K562 (cell line): ENCODE measurements around the gene SNCA. TPM values are rescaled to one million over a fixed set of nuclear protein-coding genes. Genes with fewer than 3 reads are reported as not detected.

Experiments used
- BCL6 ChIP-seq: fragments of 250-450 bp; sonication (Bioruptor Pico); IDR thresholded peaks from 2 replicates; pipeline ENCODE4 v1.4.0; 2020
- GATA2 ChIP-seq: sonication (generic); formaldehyde crosslinking; IDR thresholded peaks from 2 replicates; pipeline ENCODE4 v1.4.0; 2020; ENCODE audit warnings: mild to moderate bottlenecking, missing genetic modification reagents
- NUFIP1 ChIP-seq: fragments of 450-650 bp; IDR thresholded peaks from 2 replicates; pipeline ENCODE4 v1.6.1; 2018; ENCODE audit not compliant: partially characterized antibody
- RBM25 ChIP-seq: fragments of 200-400 bp; formaldehyde crosslinking; IDR thresholded peaks from 2 replicates; pipeline ENCODE4 v1.6.1; 2018; ENCODE audit warnings: low read length, low read depth, moderate library complexity; ENCODE audit not compliant: severe bottlenecking
- SNAPC5 ChIP-seq: fragments of 250-450 bp; sonication (Bioruptor Pico); IDR thresholded peaks from 2 replicates; pipeline ENCODE4 v1.8.0; 2021; ENCODE audit warnings: moderate library complexity, mild to moderate bottlenecking, inconsistent platforms
- STAG1 ChIP-seq: sonication (generic); formaldehyde crosslinking; IDR thresholded peaks from 2 replicates; pipeline ENCODE4 v1.5.0; 2020; ENCODE audit warnings: missing genetic modification reagents, borderline replicate concordance
- THRB ChIP-seq: fragments of 450-650 bp; formaldehyde crosslinking; conservative IDR thresholded peaks from 2 replicates; pipeline ENCODE4 v1.4.0; 2022; ENCODE audit warnings: mild to moderate bottlenecking, missing genetic modification characterization
- VEZF1 ChIP-seq: fragments of 200-800 bp; sonication (Bioruptor generic); IDR thresholded peaks from 2 replicates; pipeline ENCODE4 v1.6.1; 2017; ENCODE audit warnings: missing genetic modification characterization, missing compliant biosample characterization
- polyA plus RNA-seq, 8 experiments: library from polyadenylated mRNA; depleted of rRNA in 4 of 8; stranded (reverse) in 5 of 8; unstranded in 3 of 8; fragments of >200 nt; fragmentation: Nextera tagmentation in 2 of 8; fragmentation: Illumina TruSeq in 1 of 8; extraction: Ambion mirVana in 2 of 8; extraction: Trizol in 1 of 8; gene quantifications; 2 replicates each; pipeline versions ENCODE4 v1.2.1 to v1.2.3, GENCODE V29; 2011 to 2014; ENCODE audit warnings: inconsistent platforms in 1 of 8, missing spikeins in 1 of 8
- total RNA-seq, 7 experiments: library from RNA; depleted of rRNA in 6 of 7; stranded (reverse); fragments of >200 nt in 6 of 7; fragmentation: Illumina TruSeq in 2 of 7; extraction: Trizol in 2 of 7; gene quantifications; 2 replicates each; pipeline versions ENCODE4 v1.2.1 to v1.2.3, GENCODE V29; 2011 to 2021; ENCODE audit warnings: low replicate concordance in 1 of 7
- TF ChIP-seq, protein P1 (sequence below): fragments of 250-450 bp; sonication (Bioruptor Pico); IDR thresholded peaks from 2 replicates; pipeline ENCODE4 v1.8.0; 2021; ENCODE audit warnings: moderate library complexity, mild to moderate bottlenecking, inconsistent platforms
- TF ChIP-seq, protein P2 (sequence below), 3 experiments: fragments of 200-800 bp in 1 of 3; sonication (Bioruptor generic) in 1 of 3; sonication (generic) in 1 of 3; formaldehyde crosslinking in 1 of 3; IDR thresholded peaks; 2 replicates each; pipeline versions ENCODE4 v1.6.1 to v1.8.0; 2016 to 2022; ENCODE audit warnings: mild to moderate bottlenecking in 2 of 3, missing compliant biosample characterization in 2 of 3, missing genetic modification characterization in 2 of 3, missing genetic modification reagents in 1 of 3

The SNCA gene
- total and polyA plus RNA-seq, 9 of the 15 experiments (the other 6 are each of a cell fraction or from before 2014, with no cell fraction given), result 1.7 to 12.6 (median 3.6) TPM

- TF ChIP-seq STAG1 (CRISPR knock-in tag), result no peak
- TF ChIP-seq BCL6, result no peak
- TF ChIP-seq VEZF1, result no peak
- TF ChIP-seq, protein P1, sequence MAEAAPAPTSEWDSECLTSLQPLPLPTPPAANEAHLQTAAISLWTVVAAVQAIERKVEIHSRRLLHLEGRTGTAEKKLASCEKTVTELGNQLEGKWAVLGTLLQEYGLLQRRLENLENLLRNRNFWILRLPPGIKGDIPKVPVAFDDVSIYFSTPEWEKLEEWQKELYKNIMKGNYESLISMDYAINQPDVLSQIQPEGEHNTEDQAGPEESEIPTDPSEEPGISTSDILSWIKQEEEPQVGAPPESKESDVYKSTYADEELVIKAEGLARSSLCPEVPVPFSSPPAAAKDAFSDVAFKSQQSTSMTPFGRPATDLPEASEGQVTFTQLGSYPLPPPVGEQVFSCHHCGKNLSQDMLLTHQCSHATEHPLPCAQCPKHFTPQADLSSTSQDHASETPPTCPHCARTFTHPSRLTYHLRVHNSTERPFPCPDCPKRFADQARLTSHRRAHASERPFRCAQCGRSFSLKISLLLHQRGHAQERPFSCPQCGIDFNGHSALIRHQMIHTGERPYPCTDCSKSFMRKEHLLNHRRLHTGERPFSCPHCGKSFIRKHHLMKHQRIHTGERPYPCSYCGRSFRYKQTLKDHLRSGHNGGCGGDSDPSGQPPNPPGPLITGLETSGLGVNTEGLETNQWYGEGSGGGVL (CRISPR knock-in tag), result no peak
- TF ChIP-seq RBM25, result no peak
- TF ChIP-seq, protein P2, sequence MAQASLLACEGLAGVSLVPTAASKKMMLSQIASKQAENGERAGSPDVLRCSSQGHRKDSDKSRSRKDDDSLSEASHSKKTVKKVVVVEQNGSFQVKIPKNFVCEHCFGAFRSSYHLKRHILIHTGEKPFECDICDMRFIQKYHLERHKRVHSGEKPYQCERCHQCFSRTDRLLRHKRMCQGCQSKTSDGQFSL (CRISPR knock-in tag; IDR thresholded peaks at IDR 0.05), result no peak
- TF ChIP-seq, protein P2 (tag; IDR thresholded peaks at IDR 0.05), result no peak
- TF ChIP-seq NUFIP1, result no peak
- no peak for TF ChIP-seq GATA2 (CRISPR knock-in tag)
- no peak for TF ChIP-seq SNAPC5
- TF ChIP-seq THRB (CRISPR knock-in tag), result no peak
- TF ChIP-seq, all 486 proteins: peak for 0
These were observed 71.4 kb downstream of the SNCA start (continued) for GRCh38 chr4:89765528-89765927.
